Astrocyte of the spinal cord (primary cell): ENCODE data around the gene HOXB6.

ENCODE experiments used
- DNase-seq: peaks from one replicate; pipeline ENCODE4 v3.0.0; 2011; ENCODE audit warnings: low read depth, low spot score
- H3K4me3 ChIP-seq: 2 replicates; pipeline ENCODE4 v1.5.1; 2011; ENCODE audit warnings: low read depth, mild to moderate bottlenecking, low read length, moderate library complexity
- CTCF ChIP-seq: IDR thresholded peaks from 2 replicates; pipeline ENCODE4 v1.5.1; 2012; ENCODE audit warnings: low read depth, mild to moderate bottlenecking, low read length, inconsistent platforms
- in situ Hi-C: cut with HindIII; loops from 2 replicates; pipeline ENCODE4 v1.10.0; 2017; ENCODE audit warnings: low sequenced_read_pairs

HOXB6 gene

GRCh38 chr17:48589831-48590606 is 14.8 kb downstream of the HOXB6 start, which contains the start of gene HOXB3:
HOXB3 (minus strand) TSS chr17:48590241; CDS start chr17:48552474, 37,767 bp downstream.
- H3K4me3 ChIP-seq = peak within 1 kb of the TSS; percentile 77
- peak; percentile 89 for DNase-seq
- in situ Hi-C loops = no loop called here
- no peak for TF ChIP-seq CTCF

GRCh38 chr17:48589060-48589830 is 15.5 kb downstream of the HOXB6 start:
- in situ Hi-C loops = no loop called here
- H3K4me3 ChIP-seq = peak overlapping the region; percentile 77
- TF ChIP-seq CTCF = no peak
- no peak for DNase-seq

DNA sequence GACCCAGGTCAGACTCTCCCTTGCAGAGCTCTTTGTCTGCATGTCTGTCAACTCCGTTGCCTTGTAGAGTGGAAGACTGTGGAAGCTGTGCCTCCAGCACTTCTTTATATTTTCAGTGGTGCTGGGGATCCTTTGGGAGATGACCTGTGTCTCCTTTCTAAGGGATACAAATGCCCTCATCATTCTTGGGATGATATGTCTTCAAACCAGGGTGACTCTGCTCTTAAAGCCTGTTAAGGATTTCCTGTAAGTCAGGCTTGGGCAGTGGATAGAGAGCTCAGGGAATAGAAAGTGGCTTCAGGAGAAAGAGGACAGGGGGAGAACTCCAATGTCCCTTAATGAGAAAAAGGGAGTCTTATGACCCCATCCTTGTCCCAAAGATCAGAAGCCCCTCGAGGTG is 16.3 kb downstream of the HOXB6 start:
- H3K4me3 ChIP-seq = peak overlapping the region; percentile 77
- TF ChIP-seq CTCF = no peak
- in situ Hi-C loops = no loop called here
- no peak for DNase-seq

GRCh38 chr17:48588074-48588415 is 16.7 kb downstream of the HOXB6 start:
- peak overlapping the region; percentile 77 for H3K4me3 ChIP-seq
- in situ Hi-C loops = no loop called here
- TF ChIP-seq CTCF = no peak
- DNase-seq = no peak

DNA sequence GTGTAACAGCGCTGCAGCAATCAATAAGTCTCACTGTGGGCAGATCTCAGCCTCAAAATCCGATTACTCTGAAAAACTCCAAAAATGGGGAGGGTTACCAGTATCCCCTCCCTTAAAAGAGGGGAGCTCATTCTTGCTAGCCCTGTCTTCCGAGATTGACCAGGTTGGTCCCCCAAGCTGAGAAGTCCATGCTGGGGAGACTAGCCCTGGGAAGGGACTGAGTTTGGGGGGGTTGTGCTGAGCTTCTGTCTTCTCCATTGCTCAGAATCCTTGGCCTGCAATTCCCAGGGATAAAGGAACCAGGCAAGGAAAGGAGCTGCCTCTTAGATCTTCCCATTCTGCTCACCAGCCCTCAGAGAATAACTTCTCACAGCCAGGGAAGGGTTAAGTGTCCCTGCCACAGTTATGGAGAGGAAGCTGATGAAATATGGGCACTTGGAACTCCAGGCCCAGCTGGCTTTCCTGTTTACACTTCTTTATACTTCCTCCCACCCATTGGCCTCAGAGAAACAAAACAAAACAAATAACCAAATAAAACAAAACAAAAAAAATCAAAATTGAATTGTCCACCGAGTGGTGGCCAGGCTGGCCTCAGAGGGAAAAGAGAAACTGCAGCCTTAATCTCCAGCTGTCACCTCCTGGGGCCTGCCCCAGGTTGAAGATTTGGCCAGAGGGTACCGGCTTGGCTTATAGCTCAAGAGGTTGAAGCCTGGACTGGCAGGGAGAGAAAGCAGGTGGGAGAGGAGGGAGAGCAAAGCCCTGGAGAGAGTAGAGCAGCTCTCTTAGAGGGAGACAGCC is 17.3 kb downstream of the HOXB6 start:
- in situ Hi-C loops = no loop called here
- peak overlapping the region; percentile 77 for H3K4me3 ChIP-seq
- TF ChIP-seq CTCF = no peak
- DNase-seq = no peak

DNA sequence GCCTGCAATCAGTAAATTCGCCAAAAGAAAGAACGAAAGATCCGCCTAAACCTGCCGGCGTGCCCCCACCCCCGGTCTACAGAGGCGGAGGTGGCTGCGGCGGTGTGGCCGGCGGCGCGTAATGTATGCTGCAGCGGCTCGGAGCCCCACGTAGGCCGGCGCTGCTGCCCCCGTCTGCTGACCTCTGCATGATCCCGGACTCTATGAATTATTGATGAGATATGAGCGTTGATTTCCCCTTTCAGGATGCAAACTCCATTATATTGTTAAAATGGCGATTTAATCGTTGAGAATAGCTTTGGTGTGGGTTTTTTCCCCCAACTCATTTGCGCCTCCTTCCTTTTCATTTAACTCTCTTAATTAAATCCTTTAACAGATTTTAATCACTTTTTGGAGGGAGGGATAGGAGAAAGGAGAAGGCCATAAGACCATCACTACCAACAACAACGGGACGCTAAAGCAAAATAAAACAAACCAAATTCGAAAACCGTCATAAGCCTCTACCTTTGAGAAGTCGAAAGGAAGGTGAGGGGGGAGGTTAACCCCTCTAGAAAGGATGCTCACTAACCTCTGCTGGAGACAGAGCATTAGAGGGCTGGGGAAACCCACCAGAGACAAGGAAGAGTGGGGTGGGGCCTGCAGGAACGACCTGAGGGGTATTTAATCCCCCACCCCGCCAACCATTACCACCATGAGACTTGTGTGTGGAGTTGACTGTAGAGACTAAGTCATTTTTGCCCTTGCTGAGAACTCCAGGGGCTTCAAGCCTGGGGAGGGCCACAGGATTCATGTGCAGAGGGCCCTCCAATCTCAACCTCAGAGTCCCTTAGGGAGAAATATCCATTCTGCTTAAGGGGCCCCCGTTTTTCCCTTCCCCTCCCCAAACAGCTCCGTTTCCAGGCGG is 18.2 kb downstream of the HOXB6 start:
- peak overlapping the region; percentile 77 for H3K4me3 ChIP-seq
- no peak for TF ChIP-seq CTCF
- in situ Hi-C loops = no loop called here
- DNase-seq = no peak
